Osteoblast (primary cell): ENCODE data around the gene NPAS3. TPM values are rescaled to one million over a fixed set of nuclear protein-coding genes. Genes with fewer than 3 reads are reported as not detected.

Experiments
- DNase-seq: peaks from one replicate; pipeline ENCODE4 v3.0.0; 2011; ENCODE audit warnings: low spot score, mixed read lengths; ENCODE audit not compliant: insufficient read length; ENCODE audit errors: missing footprints
- H2AFZ ChIP-seq: 2 replicates; pipeline ENCODE4 v1.6.0; 2011; ENCODE audit warnings: mild to moderate bottlenecking, low read length
- H3K27ac ChIP-seq: 2 replicates; pipeline ENCODE4 v1.5.1; 2011; ENCODE audit warnings: mild to moderate bottlenecking, low read depth, low read length, moderate library complexity
- H3K27me3 ChIP-seq: 2 replicates; pipeline ENCODE4 v1.6.0; 2012; ENCODE audit warnings: mild to moderate bottlenecking, control low read depth, inconsistent platforms, low read length, moderate library complexity; ENCODE audit not compliant: insufficient read depth
- H3K36me3 ChIP-seq: 2 replicates; pipeline ENCODE4 v1.5.1; 2011; ENCODE audit warnings: mild to moderate bottlenecking, low read length, control low read depth, moderate library complexity; ENCODE audit not compliant: insufficient read depth
- H3K4me1 ChIP-seq: 2 replicates; pipeline ENCODE4 v1.5.1; 2011; ENCODE audit warnings: mild to moderate bottlenecking, low read length, control low read depth, moderate library complexity; ENCODE audit not compliant: insufficient read depth
- H3K4me2 ChIP-seq: 2 replicates; pipeline ENCODE4 v1.6.0; 2011; ENCODE audit warnings: mild to moderate bottlenecking, low read length; ENCODE audit not compliant: insufficient read depth
- H3K4me3 ChIP-seq: fragments of 200-600 bp; sonication (generic); 3 replicates; pipeline ENCODE4 v1.5.1; 2012; ENCODE audit warnings: mild to moderate bottlenecking, low read length, inconsistent platforms; ENCODE audit not compliant: insufficient read depth
- H3K79me2 ChIP-seq: 2 replicates; pipeline ENCODE4 v1.6.0; 2012; ENCODE audit warnings: mild to moderate bottlenecking, low read length, control low read depth, inconsistent platforms; ENCODE audit not compliant: insufficient read depth
- H3K9me3 ChIP-seq: 2 replicates; pipeline ENCODE4 v1.5.1; 2011; ENCODE audit warnings: low read depth, low read length, control low read depth
- H4K20me1 ChIP-seq: 2 replicates; pipeline ENCODE4 v1.6.0; 2012; ENCODE audit warnings: mild to moderate bottlenecking, low read length, control low read depth; ENCODE audit not compliant: insufficient read depth
- total RNA-seq: library from RNA; depleted of rRNA; stranded (reverse); fragments of >200 nt; gene quantifications from 2 replicates; pipeline ENCODE4 v1.2.3, GENCODE V29; 2012
- TF ChIP-seq, protein P1 (sequence below): IDR thresholded peaks from 2 replicates; pipeline ENCODE4 v1.5.1; 2011; ENCODE audit warnings: mild to moderate bottlenecking, low read depth, low read length, moderate library complexity; ENCODE audit errors: extremely low read depth

Gene NPAS3
- total RNA-seq, 1 donor: 0.72 TPM

DNA sequence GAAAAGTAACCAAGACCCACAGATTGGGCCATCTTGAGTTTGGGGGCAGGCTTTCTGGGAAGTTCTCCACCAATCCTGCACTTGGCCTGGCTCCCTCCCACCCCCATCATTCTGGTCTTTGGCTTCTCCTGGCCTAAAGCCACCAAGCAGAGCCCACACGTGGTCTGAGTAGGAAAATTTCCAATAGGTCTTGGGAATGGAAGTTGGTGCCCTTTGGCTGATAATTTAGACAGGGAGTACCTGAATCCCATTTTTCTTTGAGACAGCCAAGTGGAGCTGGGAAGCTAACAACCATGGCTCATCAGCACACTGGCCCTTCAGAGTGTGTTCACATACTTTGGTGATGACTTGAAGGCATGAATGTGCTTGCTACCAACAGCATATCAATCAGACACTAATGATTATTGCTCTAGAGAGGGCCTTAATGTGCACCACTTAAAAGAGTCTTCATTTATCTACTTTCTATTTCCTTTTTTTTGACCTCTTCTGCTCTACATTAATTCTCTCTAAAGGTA, 856.2 kb downstream of the NPAS3 start:
- no peak overlapping the region for H2AFZ ChIP-seq
- no peak overlapping the region for H3K4me3 ChIP-seq
- peaks cover 9% of the 10 kb centered on the region for H3K27me3 ChIP-seq
- H3K9me3 ChIP-seq: no peaks in the 10 kb centered on the region
- TF ChIP-seq, protein P1, sequence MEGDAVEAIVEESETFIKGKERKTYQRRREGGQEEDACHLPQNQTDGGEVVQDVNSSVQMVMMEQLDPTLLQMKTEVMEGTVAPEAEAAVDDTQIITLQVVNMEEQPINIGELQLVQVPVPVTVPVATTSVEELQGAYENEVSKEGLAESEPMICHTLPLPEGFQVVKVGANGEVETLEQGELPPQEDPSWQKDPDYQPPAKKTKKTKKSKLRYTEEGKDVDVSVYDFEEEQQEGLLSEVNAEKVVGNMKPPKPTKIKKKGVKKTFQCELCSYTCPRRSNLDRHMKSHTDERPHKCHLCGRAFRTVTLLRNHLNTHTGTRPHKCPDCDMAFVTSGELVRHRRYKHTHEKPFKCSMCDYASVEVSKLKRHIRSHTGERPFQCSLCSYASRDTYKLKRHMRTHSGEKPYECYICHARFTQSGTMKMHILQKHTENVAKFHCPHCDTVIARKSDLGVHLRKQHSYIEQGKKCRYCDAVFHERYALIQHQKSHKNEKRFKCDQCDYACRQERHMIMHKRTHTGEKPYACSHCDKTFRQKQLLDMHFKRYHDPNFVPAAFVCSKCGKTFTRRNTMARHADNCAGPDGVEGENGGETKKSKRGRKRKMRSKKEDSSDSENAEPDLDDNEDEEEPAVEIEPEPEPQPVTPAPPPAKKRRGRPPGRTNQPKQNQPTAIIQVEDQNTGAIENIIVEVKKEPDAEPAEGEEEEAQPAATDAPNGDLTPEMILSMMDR: no peak
- H3K4me1 ChIP-seq: peaks cover 15% of the 10 kb centered on the region
- H3K27ac ChIP-seq: no peak overlapping the region
- H3K36me3 ChIP-seq: no peaks in the 10 kb centered on the region
- H3K4me2 ChIP-seq: no peak overlapping the region
- H4K20me1 ChIP-seq: no peaks in the 10 kb centered on the region
- no peaks in the 10 kb centered on the region for H3K79me2 ChIP-seq
- no peak for DNase-seq

DNA sequence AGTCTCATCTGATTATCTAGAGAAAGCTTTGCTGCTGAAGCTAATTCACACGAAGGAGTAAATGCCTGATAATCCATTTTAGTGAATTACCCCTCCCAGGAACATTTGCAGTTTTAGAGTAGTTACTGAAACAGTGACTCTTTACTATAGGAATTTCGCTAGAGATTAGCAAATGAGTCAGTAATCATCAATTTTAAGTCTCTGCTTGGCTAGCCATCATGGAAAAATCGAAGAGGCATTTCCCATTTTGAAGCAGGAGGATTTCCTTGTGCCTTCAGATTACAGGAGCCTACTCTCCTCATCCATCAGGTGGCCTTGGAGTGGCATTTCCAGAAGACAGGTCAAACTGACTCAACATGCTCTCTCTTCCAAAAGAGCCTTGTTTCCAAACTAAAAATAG, 857.7 kb downstream of the NPAS3 start:
- no peak overlapping the region for H3K4me3 ChIP-seq

DNA sequence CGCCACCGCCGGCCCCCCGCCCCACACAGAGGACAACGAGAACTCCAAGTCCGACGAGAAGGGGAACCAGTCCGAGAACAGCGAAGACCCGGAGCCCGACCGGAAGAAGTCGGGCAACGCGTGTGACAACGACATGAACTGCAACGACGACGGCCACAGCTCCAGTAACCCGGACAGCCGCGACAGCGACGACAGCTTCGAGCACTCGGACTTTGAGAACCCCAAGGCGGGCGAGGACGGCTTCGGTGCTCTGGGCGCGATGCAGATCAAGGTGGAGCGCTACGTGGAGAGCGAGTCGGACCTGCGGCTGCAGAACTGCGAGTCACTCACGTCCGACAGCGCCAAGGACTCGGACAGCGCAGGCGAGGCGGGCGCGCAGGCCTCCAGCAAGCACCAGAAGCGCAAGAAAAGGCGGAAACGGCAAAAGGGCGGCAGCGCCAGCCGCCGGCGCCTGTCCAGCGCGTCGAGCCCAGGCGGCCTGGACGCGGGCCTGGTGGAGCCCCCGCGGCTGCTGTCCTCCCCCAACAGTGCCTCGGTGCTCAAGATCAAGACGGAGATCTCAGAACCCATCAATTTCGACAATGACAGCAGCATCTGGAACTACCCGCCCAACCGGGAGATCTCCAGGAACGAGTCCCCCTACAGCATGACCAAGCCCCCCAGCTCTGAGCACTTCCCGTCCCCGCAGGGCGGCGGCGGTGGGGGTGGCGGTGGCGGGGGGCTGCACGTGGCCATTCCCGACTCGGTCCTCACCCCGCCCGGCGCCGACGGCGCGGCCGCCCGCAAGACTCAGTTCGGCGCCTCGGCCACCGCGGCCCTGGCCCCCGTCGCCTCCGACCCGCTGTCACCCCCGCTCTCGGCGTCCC, 861.3 kb downstream of the NPAS3 start:
- H3K9me3 ChIP-seq: no peaks in the 10 kb centered on the region
- H3K27me3 ChIP-seq: peaks cover 11% of the 10 kb centered on the region
- H3K4me3 ChIP-seq: no peak overlapping the region
- no peaks in the 10 kb centered on the region for H3K79me2 ChIP-seq
- no peak overlapping the region for H3K4me2 ChIP-seq
- peaks cover 6% of the 10 kb centered on the region for H3K4me1 ChIP-seq
- no peak for DNase-seq
- TF ChIP-seq, protein P1: no peak
- H3K27ac ChIP-seq: no peak overlapping the region
- no peaks in the 10 kb centered on the region for H4K20me1 ChIP-seq
- H2AFZ ChIP-seq: no peak overlapping the region
- H3K36me3 ChIP-seq: no peaks in the 10 kb centered on the region

More for the DNA sequence above, 857.7 kb downstream of the NPAS3 start:
- TF ChIP-seq, protein P1: no peak
- no peak overlapping the region for H3K27ac ChIP-seq
- no peak overlapping the region for H3K4me2 ChIP-seq
- H4K20me1 ChIP-seq: no peaks in the 10 kb centered on the region
- peaks cover 15% of the 10 kb centered on the region for H3K4me1 ChIP-seq
- no peak for DNase-seq
- no peaks in the 10 kb centered on the region for H3K36me3 ChIP-seq
- H3K79me2 ChIP-seq: no peaks in the 10 kb centered on the region
- peaks cover 11% of the 10 kb centered on the region for H3K27me3 ChIP-seq
- no peak overlapping the region for H2AFZ ChIP-seq
- no peaks in the 10 kb centered on the region for H3K9me3 ChIP-seq

DNA sequence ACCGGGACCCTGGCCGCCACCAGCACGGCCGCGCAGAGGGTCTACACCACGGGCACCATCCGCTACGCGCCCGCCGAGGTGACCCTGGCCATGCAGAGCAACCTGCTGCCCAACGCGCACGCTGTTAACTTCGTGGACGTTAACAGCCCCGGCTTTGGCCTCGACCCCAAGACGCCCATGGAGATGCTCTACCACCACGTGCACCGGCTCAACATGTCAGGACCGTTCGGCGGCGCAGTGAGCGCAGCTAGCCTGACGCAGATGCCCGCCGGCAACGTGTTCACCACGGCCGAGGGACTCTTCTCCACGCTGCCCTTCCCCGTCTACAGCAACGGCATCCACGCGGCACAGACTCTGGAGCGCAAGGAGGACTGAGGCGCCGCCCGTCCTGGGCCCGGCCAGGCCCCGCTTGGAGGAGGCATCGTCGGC, 862.1 kb downstream of the NPAS3 start:
- Histone ChIP-seq H3K9me3 (no peaks in the 10 kb centered on the region), H4K20me1 (no peaks in the 10 kb centered on the region), H2AFZ (no peak overlapping the region), H3K27me3 (peaks cover 11% of the 10 kb centered on the region), H3K4me3 (no peak overlapping the region), H3K36me3 (no peaks in the 10 kb centered on the region), H3K79me2 (no peaks in the 10 kb centered on the region), H3K4me1 (peaks cover 6% of the 10 kb centered on the region), H3K4me2 (no peak overlapping the region), H3K27ac (no peak overlapping the region)
- DNase-seq: no peak
- TF ChIP-seq, protein P1: no peak
